AG08395 (cell line): ENCODE measurements around the gene PDE7B.

ENCODE experiments used
- DNase-seq: peaks from one replicate; pipeline ENCODE4 v3.0.0; 2012; ENCODE audit warnings: mixed read lengths, low spot score

Gene PDE7B

GRCh38 chr6:136149311-136149710 lies 297.8 kb downstream of the PDE7B start:
- DNase-seq: peak; percentile 43

DNA sequence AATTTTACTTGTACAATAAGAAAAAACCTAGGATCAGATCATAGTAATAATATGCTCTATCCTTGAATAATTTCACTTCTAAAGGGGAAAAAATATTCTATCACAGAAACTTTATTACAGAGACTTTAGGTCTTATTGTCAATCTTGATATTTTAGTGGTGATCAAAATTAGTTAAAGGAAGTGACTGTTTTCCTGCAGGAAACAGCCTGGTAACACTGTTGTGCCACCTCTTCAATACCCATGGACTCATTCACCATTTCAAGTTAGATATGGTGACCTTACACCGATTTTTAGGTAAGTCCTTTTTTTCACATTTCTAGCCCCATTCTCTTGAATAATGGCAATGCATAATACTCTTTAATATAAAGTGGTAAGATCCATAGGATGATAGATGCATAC lies 299.5 kb downstream of the PDE7B start:
- no peak for DNase-seq

- DNase-seq: no peak
Measured at GRCh38 chr6:136153707-136154375, 302.3 kb downstream of the PDE7B start.

DNA sequence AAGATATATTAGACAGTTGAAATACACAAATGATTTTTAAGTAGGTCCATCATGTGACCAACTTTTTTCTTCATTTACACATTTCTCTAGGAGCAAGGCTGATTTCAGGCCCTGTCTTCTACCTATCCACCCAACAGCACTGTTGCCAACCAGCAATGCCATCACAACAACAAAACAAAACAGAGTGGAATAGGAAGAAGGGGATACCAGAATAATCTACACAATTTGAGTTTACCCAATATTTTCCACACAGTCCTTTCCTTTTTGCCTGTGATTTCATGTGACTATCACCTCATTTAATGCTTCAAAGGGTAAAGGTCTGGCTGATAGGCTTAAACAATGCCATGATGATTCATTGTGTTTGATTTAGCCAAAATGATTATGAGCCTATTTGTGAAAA lies 303.7 kb downstream of the PDE7B start:
- no peak for DNase-seq

GRCh38 chr6:136157743-136158142 lies 306.2 kb downstream of the PDE7B start:
- DNase-seq: no peak

DNA sequence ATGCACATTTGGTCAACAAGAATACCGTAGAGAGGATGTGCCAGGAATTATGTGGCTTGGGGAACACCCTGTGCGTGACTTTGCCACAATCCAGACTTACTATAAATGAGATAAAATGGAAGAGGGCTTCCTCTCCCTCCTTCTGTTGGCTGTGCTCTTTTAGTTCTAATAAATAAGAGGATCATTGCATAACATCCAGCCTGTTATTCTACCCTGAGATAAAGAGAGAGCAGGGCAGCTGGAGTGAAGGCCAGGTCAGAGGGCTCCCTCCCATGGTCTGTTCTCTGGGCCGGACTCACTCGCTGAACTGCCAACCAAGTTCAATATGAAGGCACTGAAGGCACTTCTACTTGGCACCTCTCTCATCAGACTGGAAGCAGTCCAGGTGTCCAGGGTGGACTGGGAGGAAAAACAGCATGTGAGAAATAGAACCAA lies 306.9 kb downstream of the PDE7B start:
- no peak for DNase-seq

- DNase-seq: no peak
Measured at GRCh38 chr6:136158971-136159370, 307.5 kb downstream of the PDE7B start.

- DNase-seq: no peak
Measured at GRCh38 chr6:136160250-136160649, 308.7 kb downstream of the PDE7B start.

GRCh38 chr6:136161950-136162349 lies 310.4 kb downstream of the PDE7B start:
- no peak for DNase-seq

- DNase-seq: no peak
Measured at GRCh38 chr6:136163260-136163659, 311.8 kb downstream of the PDE7B start.

GRCh38 chr6:136166815-136167214 lies 315.3 kb downstream of the PDE7B start:
- DNase-seq: no peak

DNA sequence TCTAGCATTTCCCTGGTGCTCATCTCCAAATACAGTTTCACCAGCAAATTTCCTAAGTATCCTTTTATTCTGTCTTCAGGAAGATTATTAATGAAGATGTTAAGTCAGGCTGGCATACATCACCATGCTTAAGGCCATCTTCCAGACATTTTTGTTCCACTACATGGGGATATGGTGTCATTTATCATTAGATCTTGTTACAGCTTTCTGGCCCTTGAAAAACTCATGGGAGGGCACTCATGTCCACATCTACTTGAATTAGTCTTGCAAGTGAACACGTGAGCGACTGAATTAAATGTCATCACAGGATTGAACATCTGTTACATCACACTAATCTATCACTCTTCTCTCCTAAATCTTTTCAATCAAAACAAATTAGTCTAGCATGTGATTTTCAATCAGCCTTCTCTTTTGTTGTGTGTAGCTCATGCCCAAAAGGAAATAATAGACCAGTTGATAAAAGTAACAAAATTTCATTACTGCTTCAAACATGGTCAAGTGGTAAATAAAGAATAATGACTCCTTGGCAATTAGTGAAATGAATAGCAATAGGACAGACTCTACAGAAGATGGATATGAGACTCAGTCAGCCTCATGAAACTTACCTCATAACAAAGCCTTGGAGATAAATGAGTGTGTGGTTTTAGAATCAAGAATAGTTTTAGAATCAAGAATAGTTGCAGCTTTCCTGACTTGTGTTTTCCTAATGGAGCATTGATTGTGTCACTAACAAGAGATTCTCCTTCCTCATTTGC lies 318.1 kb downstream of the PDE7B start:
- no peak for DNase-seq

GRCh38 chr6:136171231-136171630 lies 319.7 kb downstream of the PDE7B start:
- no peak for DNase-seq

- DNase-seq: no peak
Measured at GRCh38 chr6:136173519-136174507, 322.3 kb downstream of the PDE7B start.

DNA sequence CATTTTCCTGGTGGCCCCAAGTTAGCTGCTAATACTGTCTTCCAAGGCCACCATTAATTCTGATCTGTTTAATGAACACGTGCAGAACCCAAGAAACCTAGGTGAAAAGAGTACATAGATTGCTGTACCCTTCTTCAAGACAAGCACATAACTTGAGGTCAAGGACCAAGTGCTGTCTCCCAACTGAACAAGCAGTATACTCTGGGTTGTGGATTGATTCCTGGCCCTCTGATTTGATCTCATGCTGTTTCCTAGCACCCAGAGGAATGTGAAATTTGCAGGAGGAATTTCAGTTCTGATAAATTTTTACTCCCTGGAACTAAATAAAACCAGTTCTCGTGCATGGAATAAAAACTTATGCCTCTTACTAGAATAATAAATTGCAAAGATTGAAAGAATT lies 323.0 kb downstream of the PDE7B start:
- DNase-seq: no peak

DNA sequence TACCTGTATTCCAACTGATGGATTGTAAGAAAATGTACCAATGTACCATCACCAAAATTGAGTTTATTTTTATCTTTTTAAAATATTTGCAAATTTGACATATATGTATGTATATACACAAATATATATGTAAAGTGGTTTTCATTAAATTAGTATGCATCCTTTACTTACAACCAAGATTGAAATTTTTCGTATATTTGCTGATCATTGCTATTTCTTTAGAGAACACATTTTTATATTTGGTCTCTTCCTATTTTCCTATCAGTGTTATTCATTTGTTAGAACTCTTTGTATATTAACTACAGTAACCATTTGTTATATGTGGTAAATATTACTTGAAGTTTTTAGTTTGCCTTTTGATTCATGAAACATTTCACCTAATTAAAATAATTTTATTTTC lies 324.4 kb downstream of the PDE7B start:
- DNase-seq: no peak

DNA sequence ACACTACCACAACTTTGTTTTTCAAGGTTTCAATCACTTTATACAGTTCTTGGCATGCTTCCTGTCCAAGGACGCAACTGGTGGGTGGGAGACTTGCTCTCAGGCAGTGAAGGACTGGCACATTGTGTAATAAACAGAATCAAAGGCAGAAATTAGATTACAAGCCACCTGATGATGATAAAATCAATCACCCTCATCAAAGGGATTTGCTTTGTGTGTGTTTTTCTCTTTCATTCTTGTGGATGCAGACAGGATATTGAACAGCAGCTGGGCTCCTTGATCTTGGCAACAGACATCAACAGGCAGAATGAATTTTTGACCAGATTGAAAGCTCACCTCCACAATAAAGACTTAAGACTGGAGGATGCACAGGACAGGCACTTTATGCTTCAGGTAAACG lies 327.2 kb downstream of the PDE7B start:
- DNase-seq: no peak

DNA sequence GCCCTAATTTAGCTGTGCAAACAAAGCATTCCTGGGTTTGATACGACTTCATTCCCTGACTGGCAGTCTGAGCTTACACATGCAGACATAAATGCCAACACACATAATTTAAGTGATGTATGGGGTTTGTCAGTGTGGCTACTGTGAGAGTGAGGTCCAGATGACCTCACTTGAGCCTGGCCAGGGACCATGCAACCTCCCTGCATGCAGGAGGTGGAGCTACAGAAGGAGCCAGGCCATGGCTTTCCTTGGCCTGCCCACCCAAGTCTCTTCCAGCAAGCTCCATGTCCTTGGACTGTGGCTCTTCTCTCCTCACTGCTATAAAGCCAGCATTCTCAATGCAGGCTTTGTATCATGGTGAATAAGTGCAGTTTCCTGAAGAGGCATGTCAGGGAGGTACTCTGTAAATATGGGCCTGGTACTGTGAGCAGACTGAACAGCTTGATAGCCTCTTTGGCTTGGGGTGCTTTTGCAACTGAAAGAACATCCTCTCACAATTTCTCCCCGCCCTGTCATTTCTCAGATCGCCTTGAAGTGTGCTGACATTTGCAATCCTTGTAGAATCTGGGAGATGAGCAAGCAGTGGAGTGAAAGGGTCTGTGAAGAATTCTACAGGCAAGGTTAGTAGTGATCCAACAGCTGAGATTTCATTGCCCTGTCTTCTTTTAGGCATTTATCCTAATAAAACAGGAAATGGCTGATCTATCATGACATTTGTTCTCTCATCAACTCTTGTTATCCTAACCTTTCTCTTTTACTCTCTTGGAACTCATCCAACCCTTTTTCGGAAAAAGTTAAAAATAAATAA lies 329.4 kb downstream of the PDE7B start:
- no peak for DNase-seq

- no peak for DNase-seq
Measured at GRCh38 chr6:136181512-136181833, 330.0 kb downstream of the PDE7B start.

- no peak for DNase-seq
Measured at GRCh38 chr6:136181861-136182260, 330.4 kb downstream of the PDE7B start.

GRCh38 chr6:136184738-136185137 lies 333.2 kb downstream of the PDE7B start:
- DNase-seq: no peak

- DNase-seq: no peak
Measured at GRCh38 chr6:136186363-136186762, 334.9 kb downstream of the PDE7B start.
